Measurements from ENCODE around the gene TNFSF15. TPM values are rescaled to one million over a fixed set of nuclear protein-coding genes. Genes with fewer than 3 reads are reported as not detected.

Gene TNFSF15
- polyA plus RNA-seq (ENCODE audit: insufficient read length in 12 of 12): 1 to 10 TPM in 1 of 12 donors, under 1 TPM in 10, not detected in 1; 0.08 to 3.5 (median 0.26) TPM
- long read RNA-seq, donor 1, full-length matches to known transcripts: 2 of 2 reads
- long read RNA-seq, donor 1, partial matches to known transcripts: 0 of 2 reads
- long read RNA-seq, donor 1, other reads (novel, unspliced or antisense): 0 of 2 reads
- long read RNA-seq, donor 2: 0 reads
- long read RNA-seq, donor 3: 0 reads
- long read RNA-seq, donor 4: 0 reads
- long read RNA-seq, donor 5: 0 reads
- long read RNA-seq, donor 6: 0 reads
- long read RNA-seq, donor 7: 0 reads
- long read RNA-seq, donor 8: 0 reads
- long read RNA-seq, donor 9: 0 reads
- long read RNA-seq, donor 10: 0 reads
- long read RNA-seq, donor 11: 0 reads

DNA sequence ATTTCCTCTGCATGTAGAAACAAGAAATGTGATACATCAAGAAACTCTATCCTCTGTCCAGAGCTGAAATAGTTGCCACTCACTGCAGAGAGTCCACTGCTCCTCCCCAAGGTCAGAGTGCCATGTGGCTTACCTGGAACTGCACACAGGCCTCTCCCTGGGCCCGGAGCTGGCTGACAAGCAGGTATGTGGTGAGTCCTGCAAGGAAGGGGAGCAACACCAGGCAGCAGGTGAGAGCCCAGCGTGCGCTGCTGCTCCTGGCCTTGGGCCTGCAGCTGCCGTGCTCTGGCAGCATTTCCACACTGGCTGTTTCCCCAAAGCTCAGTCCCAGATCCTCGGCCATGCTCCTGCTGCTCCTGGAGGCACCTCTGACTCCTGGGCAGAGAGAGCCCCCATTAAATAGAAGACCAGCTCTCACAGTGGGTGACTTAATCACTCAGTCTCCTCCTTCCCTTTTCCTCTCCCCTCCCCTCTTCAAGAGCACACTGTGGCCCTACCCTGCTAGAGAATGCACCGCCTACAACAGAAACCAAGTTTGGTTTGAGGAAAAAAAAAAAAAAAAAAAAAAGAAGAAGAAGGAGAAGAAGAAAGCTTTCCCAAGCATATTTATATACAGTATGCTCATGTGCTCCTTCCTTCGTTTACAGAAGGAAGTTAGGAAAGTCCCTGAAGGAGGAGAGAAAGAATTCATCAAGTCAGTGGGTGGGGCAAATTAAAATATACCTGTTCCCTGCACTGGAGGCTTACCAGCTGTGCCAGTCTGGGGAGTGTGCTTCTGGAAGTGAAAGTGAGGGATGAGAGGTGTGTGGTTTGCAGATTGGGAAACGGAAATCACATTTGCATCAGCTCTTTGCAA, at the start of gene TNFSF15:
Gene TNFSF15 (minus strand): TSS at position 370 of the 856 bp plus-strand sequence. CDS start 27 bp downstream, at position 343.
- peak; percentile 38 for DNase-seq

DNA sequence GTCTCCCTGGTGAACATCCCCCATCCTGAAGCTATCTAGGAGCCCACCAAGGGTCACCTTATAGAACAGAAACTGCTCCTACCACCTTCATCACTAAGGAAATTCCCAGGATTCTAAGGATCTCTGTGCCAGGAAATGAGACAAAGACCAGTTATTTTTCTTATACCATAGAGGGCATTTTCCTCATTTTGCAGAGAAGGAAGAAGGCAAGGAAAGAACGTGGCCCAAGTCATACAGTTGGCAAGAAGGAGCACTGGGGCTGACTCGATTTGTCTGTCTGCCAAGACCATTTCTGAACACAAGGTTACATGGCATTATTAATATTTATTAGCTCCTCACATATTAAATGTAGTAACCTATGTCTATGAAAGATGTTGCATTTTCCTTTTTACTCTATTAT, 49.6 kb upstream of the TNFSF15 start:
- DNase-seq: no peak

DNA sequence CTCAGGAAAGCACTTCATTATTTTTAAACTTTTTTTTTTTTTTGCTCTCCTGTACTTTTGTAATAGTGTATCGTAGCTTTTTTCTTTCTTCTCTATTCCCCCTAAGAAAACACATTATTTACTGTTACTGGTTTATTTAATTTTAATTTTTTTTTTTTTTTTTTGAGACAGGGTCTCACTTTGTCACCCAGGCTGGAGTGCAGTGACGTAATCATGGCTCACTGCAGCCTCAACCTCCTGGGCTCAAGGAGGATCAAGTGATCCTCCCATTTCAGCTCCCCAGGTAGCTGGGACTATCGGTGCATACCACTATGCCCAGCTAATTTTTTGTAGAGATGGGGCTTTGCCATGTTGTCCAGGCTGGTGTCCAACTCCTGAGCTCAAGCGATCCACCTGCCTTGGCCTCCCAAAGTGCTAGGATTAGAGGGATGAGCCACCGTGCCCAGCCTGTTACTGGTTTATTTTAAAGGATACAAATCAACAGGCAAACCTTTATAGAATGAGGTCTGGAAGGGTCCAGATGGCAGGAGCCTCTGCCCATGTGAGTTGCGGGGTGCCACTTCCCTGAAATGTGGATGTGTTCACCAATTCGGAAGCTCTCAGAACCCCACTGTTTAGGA, 49.0 kb upstream of the TNFSF15 start:
- DNase-seq: no peak

DNA sequence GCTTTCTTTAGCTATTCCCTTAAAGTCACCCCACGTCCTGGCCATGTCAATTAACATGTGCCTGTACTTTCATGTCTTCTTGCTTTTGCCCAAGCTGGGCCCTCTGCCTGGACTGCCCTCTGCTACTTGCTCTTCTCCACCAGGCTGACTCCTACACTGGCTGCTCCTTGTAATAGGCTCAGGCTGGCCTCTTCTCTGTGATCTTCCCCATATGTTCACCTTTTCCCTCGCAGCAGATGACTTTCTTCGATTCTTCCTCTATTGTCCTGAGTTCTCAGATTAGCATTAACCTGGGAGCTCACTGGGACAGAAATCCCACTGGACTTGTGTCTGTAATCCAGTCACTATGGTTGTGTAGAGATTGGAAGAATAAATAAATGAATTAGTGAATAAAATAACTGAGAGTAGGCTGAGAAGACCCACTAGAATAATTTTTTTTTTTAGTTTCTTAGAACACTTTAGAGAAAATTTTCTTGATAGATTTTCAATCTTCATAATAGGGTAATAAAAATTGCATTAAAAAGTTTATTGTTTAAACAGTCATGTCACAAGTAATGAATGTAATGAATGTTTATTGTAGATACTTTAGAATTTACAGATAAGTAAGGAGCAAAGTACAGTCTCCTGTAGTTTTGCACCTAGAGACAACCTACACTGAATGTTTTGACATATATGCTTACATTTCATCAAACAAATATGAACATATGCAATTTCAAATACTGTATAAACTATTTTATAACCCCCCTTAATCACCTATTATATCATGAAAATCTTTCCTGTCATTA, 47.4 kb upstream of the TNFSF15 start:
- no peak for DNase-seq

DNA sequence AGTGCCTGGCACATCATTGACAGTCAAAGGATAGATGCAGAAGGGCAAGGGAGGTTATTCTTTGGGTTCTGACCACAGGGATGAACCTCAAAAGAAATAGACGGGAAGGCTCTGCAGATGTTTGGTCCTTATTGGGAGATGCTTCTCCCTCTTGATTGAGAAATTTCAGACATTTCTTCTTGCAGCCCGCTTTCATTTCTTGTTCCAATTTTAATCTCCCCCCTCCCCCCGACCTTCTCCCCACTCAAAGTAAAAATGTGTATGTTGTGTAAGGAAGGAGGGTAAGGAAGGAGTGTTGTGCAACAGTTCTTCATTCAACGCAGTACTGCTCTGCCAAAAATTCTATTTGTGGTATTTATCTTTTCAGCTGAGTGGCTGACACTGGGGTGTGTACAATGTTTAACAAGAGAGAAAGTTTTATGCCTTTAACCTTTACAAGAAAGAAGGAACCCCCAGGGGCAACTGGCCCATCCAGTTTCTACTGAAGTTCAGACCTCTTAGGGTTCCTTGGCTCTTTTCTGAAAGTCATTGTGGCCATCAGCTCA, 46.3 kb upstream of the TNFSF15 start:
- peak; percentile 15 for DNase-seq

DNA sequence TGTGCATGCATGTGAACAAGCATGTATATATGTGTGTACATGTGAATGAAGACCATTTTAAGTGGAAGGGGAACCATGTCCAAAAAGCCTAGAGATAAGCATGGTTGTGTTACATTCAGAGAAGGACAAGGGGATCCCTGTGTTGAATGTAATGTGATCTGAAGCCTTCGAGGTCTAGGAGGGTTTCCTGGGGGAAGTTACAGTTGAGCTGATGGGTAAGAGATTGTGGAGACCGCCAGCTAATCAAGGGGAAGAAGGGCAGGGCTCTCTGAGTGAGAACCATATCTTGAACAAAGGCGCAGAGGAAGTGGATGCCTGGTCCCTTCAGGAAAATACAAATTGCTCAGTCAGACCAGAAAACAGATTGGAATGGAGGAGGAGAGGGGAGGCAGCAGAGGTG, 45.5 kb upstream of the TNFSF15 start:
- DNase-seq: no peak

DNA sequence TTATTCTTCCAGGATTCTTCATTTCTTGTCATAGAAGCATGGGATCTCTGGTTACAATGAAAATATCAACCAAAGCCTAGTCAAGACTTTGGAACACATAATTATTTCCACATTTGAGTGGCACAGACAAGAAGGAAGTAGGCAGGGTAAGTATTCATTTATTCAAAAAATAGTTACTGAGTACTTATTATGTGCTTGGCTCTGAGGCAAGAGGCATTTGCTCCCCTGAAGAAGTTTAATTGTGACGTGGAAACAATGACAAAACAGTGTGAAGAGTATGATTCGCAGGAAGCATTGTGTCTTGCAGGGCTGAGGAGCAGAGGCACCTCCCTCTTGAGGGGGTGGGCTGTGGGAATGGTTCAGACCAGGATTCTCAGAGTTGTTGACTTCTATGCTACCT, 45.0 kb upstream of the TNFSF15 start:
- DNase-seq: no peak

DNA sequence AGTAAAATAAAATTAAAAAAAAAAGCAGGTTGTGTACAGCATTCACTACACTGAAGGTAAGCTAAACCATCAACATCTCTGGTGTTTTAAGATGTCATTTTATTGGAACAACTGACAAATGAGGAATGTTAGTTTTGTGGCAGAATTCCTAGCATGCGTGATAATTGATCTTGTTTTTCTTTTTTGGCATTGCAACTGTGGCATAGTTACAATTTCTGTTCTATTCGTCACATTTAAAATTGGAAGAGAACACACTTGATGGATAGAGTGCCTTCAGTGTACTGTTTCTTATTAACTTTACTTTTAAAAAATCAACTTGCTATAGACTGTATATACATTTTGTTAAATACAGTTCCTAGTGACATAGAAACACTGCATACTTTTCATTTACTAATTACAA, 43.6 kb upstream of the TNFSF15 start:
- peak; percentile 13 for DNase-seq

DNA sequence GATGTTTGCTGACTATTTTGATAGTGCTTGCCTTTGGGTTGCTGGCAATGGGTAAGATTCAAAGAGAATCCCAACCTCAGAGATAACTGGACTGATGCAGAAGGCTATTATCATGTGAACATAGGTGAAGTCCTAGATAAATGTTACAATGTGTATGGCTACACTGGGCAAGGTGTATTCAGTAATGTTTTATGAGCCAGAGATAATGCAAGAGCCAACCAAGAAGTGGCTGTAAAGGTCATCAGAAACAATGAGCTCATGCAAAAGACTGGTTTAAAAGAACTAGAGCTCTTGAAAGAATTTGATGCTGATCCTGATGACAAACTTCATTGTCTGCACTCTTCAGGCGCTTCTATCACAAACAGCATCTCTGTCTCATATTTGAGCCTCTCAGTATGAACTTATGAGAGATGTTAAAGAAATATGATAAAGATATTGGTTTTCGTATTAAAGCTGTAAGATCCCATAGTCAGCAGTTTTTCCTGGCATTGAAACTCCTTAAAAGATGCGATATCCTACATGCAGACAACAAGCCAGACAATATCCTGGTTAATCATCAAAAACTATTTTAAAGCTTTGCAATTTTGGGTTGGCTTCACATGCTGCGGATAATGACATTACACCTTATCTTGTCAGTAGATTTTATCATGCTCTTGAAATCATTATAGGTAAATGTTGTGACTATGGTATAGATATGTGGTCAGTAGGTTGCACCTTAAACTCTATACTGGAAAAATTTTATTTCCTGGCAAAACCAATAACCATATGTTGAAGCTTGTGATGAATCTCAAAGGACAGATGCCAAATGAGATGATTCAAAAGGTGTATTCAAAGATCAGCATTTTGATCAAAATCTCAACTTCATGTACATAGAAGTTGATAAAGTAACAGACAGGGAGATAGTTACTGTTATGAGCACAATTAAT, 41.9 kb upstream of the TNFSF15 start:
- DNase-seq: no peak

DNA sequence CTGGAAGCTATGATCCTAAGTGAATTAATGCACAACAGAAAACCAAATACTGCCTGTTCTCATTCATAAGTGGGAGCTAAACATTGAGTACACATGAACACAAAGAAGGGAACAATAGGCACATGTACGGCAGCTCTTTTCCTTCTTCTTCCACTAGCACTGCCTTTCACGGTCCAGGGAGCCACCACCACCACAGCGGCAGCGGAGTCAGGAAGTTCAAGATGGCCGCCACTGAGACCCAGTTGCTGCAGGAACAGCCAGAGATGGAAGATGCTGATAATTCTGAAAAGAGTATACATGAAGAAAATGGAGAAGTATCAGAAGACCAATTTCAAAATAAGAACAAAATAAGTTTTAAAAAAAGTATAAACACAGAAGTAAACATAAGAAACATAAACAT, 39.5 kb upstream of the TNFSF15 start:
- DNase-seq: no peak

DNA sequence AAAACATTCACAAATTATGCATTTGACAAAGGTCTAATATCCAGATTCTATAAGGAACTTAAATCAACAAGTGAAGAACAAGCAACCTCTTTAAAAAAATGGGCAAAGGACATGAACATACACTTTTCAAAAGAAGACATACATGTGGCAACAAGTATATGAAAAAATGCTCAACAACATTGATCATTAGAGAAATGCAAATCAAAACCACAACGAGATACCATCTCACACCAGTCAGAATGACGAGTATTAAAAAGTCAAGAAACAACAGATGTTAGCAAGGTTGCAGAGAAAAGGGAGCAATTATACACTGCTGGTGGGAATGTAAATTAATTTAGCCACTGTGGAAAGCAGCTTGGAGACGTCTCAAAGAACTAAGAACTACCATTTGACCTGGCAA, 38.9 kb upstream of the TNFSF15 start:
- DNase-seq: no peak

DNA sequence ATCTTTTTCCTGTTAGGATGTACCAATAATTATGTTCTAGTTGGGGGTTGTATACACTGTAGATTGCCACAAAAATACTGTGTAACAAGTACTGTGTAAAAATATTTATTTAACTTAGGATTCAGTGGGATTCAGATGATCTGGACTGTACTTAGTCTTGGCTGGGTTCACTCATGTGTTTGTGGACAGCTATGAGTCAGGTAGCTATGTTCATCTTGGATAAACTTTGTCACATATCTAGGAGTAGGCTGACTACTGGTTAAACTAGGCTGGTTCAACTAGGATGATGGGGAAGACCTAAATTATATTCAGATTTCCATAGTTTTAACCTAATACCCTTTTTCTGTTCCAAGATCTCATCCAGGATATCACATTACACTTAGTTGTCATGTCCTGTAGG, 32.1 kb upstream of the TNFSF15 start:
- DNase-seq: no peak

DNA sequence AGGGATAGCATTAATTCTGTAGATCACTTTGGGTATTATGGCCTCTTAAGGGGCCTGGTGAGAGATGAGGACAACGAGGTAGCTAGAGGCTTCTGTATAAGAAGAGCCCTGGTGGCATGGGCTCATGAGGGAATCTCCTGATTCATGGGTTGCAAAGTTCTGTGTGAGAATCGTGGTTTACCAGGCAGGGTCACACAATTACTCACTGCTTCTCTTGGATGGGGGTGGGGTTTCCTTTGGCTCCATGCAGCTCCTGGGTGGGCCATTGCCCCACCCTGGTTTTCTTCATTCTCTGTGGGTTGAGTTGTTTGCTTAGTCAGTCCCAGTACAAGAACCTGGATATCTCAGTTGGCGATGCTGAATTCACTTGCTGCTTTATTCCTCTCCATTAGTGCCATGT, 30.9 kb upstream of the TNFSF15 start:
- DNase-seq: no peak

DNA sequence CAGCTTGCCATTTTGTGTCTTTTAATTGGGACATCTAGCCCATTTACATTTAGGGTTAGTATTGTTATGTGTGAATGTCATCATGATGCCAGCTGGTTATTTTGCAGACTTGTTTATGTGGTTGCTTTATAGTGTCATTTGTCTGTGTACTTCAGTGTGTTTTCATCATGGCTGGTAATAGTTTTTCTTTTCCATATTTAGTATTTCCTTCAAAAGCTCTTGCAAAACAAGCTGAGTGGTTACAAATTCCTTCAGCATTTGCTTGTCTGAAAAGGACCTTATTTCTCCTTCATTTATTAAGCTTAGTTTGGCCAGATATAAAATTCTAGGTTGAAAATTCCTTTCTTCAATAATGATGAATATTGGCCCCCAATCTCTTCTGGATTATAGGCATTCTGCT, 28.5 kb upstream of the TNFSF15 start:
- DNase-seq: no peak

DNA sequence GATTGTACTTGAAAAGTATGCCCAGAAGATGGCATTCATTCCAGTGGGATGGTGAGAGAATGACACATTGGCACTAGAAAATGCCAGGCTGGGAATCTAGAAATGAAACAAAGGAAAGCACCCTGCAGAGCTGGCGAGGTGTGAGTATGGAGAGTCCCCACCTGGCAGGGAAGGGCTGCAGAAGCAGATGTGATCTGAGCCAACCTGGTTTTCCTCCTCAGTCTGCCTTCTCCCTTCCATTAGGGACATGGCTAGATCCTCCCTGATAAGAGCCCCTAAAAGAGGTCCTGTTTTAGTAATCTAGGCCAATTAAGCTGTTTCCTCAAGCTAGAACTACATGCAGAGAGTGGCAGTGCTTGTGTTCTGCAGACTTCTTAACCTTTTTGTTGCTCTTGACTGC, 24.7 kb upstream of the TNFSF15 start:
- DNase-seq: no peak

DNA sequence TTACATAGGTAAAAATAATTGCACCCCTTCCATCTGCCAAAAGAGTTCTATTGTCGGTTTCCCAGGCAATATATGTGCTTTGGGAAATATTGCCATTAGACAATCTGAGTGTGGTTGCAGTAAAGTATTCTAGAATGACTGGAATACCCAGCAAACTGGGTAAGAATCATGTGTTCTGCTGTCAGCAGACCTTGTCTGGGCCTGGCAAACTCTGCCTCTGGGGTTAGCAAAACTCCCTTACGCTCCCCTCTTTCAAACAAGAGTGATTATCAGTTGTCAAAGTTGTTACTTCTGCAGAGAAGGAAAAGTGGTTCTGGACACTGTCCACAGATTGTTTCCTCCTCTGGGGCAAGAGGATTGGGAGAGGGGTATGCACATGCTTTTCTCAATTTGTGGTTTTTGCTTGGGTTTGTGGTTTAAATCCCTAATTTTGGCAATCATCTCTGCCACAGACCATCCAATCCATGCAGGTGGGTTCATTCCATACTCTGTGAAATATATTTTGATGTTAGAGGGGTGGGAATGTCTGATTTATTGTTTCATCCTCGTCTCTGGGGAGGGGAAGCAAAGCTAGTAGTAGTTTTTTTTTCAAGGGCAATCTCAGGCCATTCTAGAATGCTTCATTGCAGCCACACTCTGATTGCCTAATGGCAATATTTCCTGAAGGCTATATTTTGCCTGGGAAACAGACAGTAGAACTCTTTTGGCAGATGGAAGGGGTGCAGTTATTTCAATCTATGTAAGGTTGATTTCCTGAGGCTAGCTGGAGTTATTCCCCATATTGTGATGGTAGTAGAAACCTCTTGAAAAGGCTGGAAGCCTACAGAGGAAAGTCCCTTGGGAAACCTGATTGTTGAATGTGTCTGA, 24.0 kb upstream of the TNFSF15 start:
- DNase-seq: no peak

DNA sequence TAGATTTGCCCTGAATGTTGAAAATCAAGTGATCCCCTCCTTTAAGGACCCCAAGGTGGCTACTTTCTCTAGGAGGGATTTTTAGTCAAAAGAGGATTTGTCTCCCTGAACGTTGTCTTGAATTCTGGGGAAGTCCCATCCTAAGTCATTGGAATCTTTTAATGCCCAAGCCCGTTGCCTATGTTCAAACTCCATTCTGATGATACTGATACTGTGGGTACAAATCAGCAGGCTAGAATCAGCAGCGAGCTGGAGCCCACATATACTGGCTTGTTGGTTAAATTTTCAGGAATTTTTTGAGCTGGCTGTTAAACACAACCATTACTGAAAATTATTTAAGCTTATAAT, 22.4 kb upstream of the TNFSF15 start:
- no peak for DNase-seq

DNA sequence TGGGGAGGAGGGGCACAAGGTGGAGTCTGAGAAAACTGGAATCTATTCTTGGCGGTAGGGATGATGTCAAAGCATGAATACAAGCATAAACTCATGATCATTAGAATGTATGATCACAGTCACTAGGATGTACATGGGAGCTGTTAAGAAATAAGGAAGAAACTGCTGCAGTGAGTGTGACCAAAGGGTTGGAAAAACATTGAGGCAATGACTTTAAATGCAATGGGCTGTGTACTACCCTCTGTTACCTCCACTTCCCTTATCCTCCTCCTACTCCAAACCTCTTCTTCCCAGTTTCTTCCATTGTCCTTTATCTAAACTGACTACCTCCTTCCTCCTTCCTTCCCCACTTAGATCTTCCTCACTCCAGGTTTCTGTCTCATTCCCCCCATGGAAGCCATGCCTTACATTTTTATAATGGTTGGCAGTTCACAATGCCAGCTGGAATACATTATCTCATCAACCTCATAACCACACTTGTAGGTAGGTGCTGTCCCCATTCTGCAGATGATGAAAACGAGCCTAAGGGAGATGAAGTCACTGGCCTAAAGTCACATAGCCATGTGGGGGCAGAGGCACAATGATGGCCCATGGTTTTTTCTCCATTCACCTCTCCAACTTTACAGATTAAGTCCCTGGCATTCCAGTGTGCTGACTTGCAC, 21.9 kb upstream of the TNFSF15 start:
- DNase-seq: no peak

DNA sequence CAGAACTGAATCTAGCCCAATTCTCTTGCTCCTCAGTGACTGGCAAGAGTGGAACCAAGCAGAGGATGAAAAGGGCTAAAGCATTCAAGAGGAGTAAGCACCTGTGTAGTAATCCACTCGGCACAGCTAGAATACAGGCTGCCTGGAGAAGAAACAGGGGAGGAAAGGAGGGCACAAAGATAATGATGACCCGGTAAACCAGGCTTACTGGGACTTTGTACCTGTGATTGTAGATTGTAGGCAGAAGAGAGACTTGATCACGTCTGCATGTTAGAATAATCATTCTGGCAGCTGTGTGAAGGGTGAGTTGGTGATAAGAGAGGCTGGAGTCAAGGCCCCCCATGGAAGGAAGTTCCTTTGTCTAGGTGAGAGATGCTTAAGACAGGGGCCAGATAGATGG, 20.6 kb upstream of the TNFSF15 start:
- no peak for DNase-seq

Data from muscle of arm (tissue), 14 donors.